Glomerular visceral epithelial cell (primary cell): ENCODE results near the gene HPCAL1.

ENCODE experiments used
- DNase-seq: peaks from one replicate; pipeline ENCODE4 v3.0.0-alpha.2; 2016; ENCODE audit errors: extremely low spot score

The HPCAL1 gene

GRCh38 chr2:10322973-10323372 lies 20.3 kb downstream of the HPCAL1 start:
- DNase-seq, result no peak

DNA sequence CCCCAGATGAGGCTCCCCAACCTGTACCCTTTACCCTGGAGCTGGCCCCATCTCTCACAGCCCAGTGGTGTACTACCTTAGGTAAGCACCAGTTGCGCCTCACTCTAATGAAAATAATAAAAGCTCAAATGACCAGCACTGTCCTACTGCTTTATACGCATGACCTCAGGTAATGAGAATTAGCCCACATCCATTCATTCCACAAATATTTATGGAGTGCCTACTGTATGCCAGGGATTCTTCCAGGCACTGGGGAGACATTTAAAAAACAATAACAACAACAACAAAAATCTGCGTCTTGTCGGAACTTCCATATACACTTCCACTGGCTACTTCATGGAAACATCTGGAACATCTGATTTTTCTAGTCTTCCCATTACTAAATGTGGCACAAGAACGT lies 20.8 kb downstream of the HPCAL1 start:
- DNase-seq, result no peak

DNA sequence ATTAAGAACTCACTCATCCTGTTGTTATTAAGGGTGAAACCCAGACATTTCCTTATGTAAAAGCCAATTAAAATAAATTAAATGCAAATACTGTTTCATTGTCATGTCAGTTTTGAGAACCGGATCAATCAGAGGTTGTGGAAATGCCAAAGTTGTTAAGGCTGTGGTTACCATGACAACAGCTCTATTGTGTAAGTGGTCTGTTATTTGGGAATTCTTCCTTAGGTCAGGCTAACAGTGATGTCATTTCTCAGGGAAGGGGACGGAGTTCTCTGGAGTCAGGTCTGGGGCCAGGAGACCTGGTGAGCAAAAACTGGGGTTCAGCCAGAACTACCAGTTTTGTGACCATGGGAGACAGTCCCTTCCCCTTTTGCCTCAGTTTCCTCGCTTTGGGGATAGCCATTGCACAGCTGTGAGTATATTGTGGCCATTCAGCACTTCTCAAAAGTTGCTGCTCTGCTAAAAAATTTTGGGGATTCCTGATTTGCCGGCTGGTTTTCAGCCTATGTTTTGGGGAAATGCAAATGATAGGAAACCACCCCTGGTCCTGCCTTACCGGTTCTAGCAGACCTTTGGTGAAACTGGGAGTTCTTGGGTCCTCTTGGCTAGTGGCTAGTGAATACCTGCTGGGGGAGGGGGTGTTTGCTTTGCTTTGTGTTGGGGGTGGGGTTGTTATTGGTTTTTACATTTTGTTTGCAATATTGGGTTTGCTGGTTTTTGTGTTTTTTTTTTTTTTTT lies 21.6 kb downstream of the HPCAL1 start:
- DNase-seq, result no peak

- no peak for DNase-seq
Measured at GRCh38 chr2:10325278-10326145, 22.8 kb downstream of the HPCAL1 start.

GRCh38 chr2:10326151-10326616 lies 23.5 kb downstream of the HPCAL1 start:
- no peak for DNase-seq

DNA sequence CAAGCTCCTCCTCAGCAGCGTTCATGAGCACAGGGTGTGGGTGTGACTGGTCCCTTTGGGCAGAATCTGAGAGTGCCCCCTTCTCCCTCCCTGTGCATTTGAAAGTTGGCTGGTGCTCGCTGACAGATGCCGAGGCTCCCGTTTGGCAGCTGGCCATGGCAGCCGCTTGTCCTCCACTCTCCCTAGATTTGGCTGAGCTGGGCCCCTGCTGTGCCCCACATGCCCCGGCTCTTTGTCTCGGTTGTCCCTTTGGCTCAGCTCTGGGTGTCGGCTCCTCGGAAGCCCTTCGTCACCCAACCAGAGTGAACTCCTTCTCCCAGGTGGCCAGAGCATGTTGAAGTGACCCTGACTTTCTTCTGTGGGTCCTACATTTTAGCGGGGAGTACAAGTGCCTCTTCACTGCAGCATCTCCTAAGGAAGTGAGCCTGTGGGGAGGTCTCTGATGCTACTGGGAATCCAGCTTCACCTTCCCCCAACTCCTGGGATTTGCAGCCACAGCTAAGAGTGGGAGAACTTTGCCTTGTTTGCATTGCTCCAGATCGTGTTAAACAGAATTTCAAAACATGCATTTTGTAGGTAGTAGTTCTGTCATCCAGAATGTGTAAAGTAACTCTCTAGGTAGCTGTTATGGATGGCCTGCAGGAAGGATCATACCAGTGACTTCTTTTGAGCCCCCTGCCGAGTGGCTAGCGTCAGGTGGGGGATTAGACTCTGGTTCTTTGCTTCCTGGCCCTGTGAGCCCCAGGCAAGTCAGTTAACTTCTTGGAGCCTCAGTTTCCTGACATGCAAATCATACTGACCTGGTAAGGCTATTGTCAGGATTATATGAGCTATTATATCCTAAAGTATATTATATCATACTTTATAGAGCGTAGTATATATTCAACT lies 24.2 kb downstream of the HPCAL1 start:
- no peak for DNase-seq

DNA sequence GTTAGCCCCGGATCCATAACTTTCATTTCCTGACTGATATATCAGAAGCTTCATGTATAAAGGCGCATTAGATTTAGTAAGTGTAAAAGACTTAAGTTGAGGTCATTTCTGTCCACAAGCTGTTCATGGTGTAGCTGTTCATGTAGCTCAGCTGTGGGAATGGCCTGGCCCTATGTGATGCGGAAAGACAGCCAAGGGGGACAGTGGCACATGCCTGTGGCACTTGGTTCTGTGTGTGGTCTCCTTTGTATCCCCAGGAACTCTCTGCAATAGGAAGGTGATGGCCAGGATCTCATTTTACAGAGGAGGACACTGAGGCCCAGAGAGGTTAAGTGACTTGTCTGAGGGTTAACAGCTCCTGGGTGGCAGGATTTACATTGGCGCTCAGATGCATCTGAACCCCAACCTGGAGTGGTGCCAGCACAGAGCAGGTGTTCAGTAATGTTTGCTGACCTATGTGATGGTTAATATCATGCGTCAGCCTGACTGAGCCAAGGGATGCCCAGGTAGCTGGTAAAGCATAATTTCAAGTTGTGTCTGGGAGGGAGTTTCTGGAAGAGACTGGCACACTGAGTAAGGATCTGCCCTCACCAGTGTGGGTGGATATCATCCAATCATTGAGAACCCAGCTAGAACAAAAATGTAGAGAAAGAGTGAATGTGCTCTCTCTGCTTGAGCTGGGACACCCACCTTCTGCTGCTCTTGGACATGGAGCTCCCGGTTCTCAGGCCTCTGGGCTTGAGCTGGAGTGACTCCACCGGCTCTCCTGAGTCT lies 25.4 kb downstream of the HPCAL1 start:
- DNase-seq, result no peak

DNA sequence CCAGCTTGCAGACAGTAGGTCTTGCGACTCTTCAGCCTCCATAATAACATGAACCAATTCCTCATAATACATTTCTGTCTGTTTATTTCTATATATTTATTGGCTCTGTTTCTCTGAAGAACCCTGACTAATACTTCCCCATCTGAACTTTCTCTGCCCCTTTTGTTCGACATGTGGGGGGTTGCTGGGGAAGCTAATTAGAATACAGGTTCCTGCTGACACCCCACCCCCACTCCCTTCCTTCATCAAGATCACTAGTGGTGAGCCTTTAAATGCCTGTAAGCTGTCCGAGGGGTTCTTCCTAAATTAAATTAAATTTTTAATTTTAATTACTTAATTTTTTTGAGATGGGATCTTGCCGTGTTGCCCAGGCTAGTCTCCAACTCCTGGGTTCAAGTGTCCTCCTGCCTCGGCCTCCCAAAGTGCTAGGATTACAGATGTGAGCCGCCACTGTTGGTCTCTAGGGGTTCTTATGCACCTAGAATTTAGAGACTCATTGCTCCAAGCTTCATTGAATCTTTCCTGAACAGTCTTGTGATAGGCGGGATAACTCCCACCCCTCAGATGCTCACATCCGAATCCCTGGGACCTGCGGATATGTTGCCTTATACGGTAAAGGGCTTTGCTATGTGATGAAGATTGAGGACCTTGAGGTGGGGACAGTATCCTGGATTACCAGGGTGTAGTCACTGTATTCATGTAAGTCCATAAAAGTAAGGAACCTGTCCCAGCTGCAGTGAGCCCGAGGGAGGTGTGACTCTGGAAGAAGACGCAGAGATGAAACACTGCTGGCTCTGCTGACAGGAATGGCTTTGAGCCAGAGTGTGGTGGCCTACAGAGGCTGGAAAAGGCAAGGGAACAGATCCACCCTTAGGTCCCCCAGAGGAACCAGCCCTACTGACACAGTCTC lies 26.2 kb downstream of the HPCAL1 start:
- no peak for DNase-seq

- no peak for DNase-seq
Measured at GRCh38 chr2:10329580-10329879, 26.8 kb downstream of the HPCAL1 start.

GRCh38 chr2:10329880-10330699 lies 27.4 kb downstream of the HPCAL1 start:
- peak; percentile 54 for DNase-seq

- DNase-seq, result no peak
Measured at GRCh38 chr2:10330700-10331026, 28.0 kb downstream of the HPCAL1 start.

- no peak for DNase-seq
Measured at GRCh38 chr2:10331027-10331701, 28.5 kb downstream of the HPCAL1 start.

DNA sequence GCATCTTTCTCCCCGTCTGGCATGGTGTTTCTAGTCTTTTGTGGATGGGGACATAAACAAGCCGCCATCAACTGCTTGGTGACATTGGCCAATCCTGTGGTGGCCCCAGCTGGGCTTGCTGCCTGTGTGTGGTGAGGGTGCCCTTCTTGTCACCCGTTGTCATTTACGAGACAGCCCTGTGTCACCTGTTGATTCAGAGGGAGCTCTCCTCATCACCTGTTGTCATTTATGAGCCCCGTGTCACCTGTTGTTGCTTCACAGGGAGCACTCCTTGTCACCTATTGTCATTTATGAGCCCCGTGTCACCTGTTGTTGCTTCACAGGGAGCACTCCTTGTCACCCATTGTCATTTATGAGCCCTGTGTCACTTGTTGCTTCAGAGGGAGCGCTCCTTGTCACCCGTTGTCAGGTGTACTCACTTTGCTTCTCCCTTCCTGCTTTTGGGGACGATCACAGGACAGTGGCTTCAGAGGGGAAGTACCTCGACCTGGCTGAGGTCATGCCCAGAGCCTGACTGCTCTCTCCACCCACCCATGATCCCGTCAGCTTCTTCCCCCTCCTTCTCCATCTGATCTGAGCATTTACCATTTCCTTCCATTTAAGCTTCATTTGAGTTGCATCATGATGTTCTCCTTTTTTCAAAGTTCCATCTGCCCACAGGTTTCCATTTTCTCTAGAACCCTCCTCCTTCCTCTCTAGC lies 29.1 kb downstream of the HPCAL1 start:
- DNase-seq, result no peak

DNA sequence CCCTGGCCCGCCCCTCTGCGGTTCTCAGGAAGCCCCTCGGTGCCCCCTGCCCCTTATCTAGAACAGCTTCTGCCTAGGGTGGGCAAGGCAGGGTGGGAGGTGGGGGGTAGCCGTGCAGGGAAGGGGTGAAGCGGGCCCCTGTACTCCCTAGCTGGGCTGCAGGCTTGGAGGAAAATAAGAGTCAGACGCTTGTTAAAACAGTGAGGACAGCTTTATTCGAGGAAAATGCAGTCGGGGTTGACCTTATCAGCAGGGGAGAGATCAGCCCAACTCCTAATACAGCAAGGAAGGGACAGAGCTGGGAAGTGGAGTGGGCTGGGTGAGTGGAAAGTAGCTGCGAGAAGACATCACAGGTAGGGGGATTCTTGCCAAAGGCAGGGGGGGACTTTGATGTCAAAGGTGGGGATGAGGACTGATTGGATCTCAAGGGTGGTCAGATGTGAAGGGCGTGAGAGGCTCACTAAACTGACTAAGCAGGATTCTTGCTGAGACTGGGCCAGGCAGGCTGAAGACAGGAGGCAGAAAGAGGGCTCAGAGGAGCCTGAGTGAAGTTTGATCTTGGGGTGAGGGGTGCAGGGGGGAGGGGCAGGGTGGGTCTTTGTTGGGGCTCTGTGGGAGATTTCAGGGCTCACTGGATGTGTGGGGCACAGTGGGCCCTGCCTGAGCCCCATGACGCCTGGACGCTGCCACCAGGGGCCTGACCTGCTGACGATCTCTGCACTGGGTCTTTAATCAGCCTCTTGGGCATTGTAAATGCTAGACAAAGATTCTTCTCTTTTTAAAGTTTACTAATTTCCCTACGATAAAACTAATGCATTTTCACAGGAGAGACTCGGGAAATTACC lies 29.9 kb downstream of the HPCAL1 start:
- DNase-seq, result no peak

DNA sequence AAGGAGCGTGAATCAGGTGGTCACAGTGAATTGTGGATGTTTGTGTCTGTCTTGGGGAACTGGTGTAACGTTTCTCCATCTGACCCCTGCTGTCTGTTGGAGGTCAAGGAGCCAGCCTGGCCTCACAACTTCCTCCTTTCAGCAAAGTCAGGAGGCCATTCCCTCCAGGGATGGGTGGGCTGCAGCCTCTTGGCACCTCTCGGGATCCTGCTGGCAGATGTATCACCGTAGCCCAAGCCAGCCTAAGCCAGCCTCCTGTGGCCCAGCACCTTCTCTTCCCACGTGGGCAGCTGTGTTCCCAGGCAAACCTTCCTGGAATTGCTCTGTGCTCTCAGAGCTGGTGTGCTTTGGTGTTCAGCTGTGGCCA lies 30.5 kb downstream of the HPCAL1 start:
- no peak for DNase-seq

- no peak for DNase-seq
Measured at GRCh38 chr2:10333966-10334365, 31.3 kb downstream of the HPCAL1 start.

DNA sequence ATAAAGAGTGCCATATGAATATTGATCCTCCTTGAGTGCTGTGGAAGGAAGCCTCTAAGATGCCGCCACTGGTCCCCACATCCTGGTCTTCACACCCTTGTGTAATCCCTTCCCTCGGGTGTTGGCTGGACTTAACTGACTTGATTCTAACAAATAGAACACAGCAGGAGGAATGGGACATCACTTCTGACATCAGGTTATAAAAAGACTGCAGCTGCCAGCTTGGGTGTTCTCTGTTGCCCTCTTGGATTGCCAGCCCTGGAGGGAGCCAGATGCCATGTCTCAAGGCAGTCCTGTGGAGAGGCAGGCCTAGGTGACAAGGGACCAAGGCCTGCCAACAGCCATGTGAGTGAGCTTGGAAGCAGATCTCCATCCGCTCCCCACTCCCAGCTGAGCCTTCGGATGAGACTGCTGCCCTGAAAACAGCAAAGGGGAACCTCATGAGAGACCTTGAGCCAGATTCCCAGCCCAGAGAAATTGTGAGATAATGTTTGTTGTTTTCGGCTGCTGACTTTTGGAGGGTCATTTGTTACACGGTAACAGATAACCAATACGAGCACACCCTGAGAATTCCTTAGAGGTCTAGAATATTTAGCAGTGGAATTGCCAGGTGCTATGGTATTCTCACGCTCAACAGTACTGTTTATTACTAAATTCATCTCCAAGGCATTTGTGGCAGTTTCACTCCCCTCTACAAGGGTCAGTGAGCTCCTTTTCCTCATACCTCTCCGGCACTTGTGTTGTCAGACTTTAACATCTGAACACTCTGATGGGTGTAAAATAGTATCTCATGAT lies 32.5 kb downstream of the HPCAL1 start:
- no peak for DNase-seq
